HG03060 (cell line): ENCODE data around the gene ATF3.

Experiments
- ATAC-seq: cut with Tn5 transposase; IDR thresholded peaks from one replicate; pipeline ENCODE4 v1.9.1; 2021; ENCODE audit warnings: low read depth, moderate number of reproducible peaks; ENCODE audit not compliant: unreplicated experiment

The ATF3 gene

GRCh38 chr1:212607913-212608391 lies 609 bp upstream of the ATF3 start:
- ATAC-seq, result peak; percentile 6

- no peak for ATAC-seq
Measured at GRCh38 chr1:212608959-212609700, 569 bp downstream of the ATF3 start.

- no peak for ATAC-seq
Measured at GRCh38 chr1:212609701-212610574, 1.4 kb downstream of the ATF3 start.

- ATAC-seq, result no peak
Measured at GRCh38 chr1:212610575-212610967, 2.0 kb downstream of the ATF3 start.

- ATAC-seq, result no peak
Measured at GRCh38 chr1:212611000-212611948, 2.7 kb downstream of the ATF3 start.

GRCh38 chr1:212612041-212612961 lies 3.7 kb downstream of the ATF3 start:
- ATAC-seq, result no peak

- no peak for ATAC-seq
Measured at GRCh38 chr1:212613440-212614335, 5.1 kb downstream of the ATF3 start.

GRCh38 chr1:212614453-212615200 lies 6.1 kb downstream of the ATF3 start:
- no peak for ATAC-seq

- no peak for ATAC-seq
Measured at GRCh38 chr1:212615201-212615470, 6.6 kb downstream of the ATF3 start.

- no peak for ATAC-seq
Measured at GRCh38 chr1:212618466-212619210, 10.1 kb downstream of the ATF3 start.

- ATAC-seq, result no peak
Measured at GRCh38 chr1:212620293-212620692, 11.7 kb downstream of the ATF3 start.

GRCh38 chr1:212621043-212621948 lies 12.7 kb downstream of the ATF3 start:
- no peak for ATAC-seq

GRCh38 chr1:212621949-212622305 lies 13.4 kb downstream of the ATF3 start:
- no peak for ATAC-seq

GRCh38 chr1:212622467-212622866 lies 13.9 kb downstream of the ATF3 start:
- ATAC-seq, result no peak

GRCh38 chr1:212622906-212623305 lies 14.3 kb downstream of the ATF3 start:
- ATAC-seq, result no peak

GRCh38 chr1:212623603-212624002 lies 15.0 kb downstream of the ATF3 start:
- ATAC-seq, result no peak
